Ishikawa (cell line): ENCODE measurements around the gene MTMR10.

Experiments
- CEBPB ChIP-seq: IDR thresholded peaks from 2 replicates; pipeline ENCODE4 v1.6.1; 2012
- CREB1 ChIP-seq: IDR thresholded peaks from 2 replicates; pipeline ENCODE4 v1.6.1; 2012; ENCODE audit warnings: low read depth
- EGR1 ChIP-seq: IDR thresholded peaks from 2 replicates; pipeline ENCODE4 v1.6.1; 2012
- EP300 ChIP-seq: IDR thresholded peaks from 2 replicates; pipeline ENCODE4 v1.6.1; 2012; ENCODE audit warnings: borderline replicate concordance
- FOXM1 ChIP-seq: IDR thresholded peaks from 2 replicates; pipeline ENCODE4 v1.6.1; 2012; ENCODE audit warnings: low read depth, borderline replicate concordance
- MAX ChIP-seq: IDR thresholded peaks from 2 replicates; pipeline ENCODE4 v1.6.1; 2012
- NFIC ChIP-seq: IDR thresholded peaks from 2 replicates; pipeline ENCODE4 v1.6.1; 2012
- RAD21 ChIP-seq: IDR thresholded peaks from 2 replicates; pipeline ENCODE4 v1.6.1; 2012; ENCODE audit warnings: low read depth
- REST ChIP-seq: IDR thresholded peaks from 2 replicates; pipeline ENCODE4 v1.6.1; 2012; ENCODE audit warnings: low read depth, mild to moderate bottlenecking
- TAF1 ChIP-seq: IDR thresholded peaks from 2 replicates; pipeline ENCODE4 v1.6.1; 2012; ENCODE audit warnings: low read depth, mild to moderate bottlenecking
- TCF12 ChIP-seq: IDR thresholded peaks from 2 replicates; pipeline ENCODE4 v1.6.1; 2012; ENCODE audit warnings: low read depth
- TEAD4 ChIP-seq: IDR thresholded peaks from 2 replicates; pipeline ENCODE4 v1.6.1; 2012
- USF1 ChIP-seq: IDR thresholded peaks from 2 replicates; pipeline ENCODE4 v1.6.1; 2012
- YY1 ChIP-seq: IDR thresholded peaks from 2 replicates; pipeline ENCODE4 v1.6.1; 2012; ENCODE audit warnings: low read depth
- ZBTB7A ChIP-seq: IDR thresholded peaks from 2 replicates; pipeline ENCODE4 v1.6.1; 2012; ENCODE audit warnings: low read depth

The MTMR10 gene

GRCh38 chr15:30905821-30906220 is 85.6 kb downstream of the MTMR10 start:
- TF ChIP-seq TCF12 (no peak), FOXM1 (no peak), TAF1 (no peak), NFIC (no peak), ZBTB7A (no peak), USF1 (no peak), EGR1 (no peak), CREB1 (no peak), TEAD4 (no peak), MAX (no peak), CEBPB (no peak)

GRCh38 chr15:30904812-30905211 is 86.6 kb downstream of the MTMR10 start:
- no peak for TF ChIP-seq YY1
- TF ChIP-seq MAX: no peak
- TF ChIP-seq USF1: no peak
- TF ChIP-seq TCF12: no peak
- TF ChIP-seq EP300: no peak

GRCh38 chr15:30903497-30904187 is 87.8 kb downstream of the MTMR10 start, which contains the start of gene FAN1:
TSS of gene FAN1 (plus strand) at chr15:30903915. CDS start at chr15:30904664, 749 bp downstream.
- TF ChIP-seq TEAD4 (no peak; the same call in 1 of the 2 replicates), CREB1 (no peak), USF1 (no peak; the same call in 1 of the 2 replicates), MAX (peak; percentile 95), CEBPB (no peak), EGR1 (peak; percentile 96), EP300 (no peak), NFIC (no peak), REST (no peak), TAF1 (peak; percentile 83), FOXM1 (no peak), ZBTB7A (peak; percentile 71; the same call in 1 of the 2 replicates), YY1 (peak; percentile 84), TCF12 (peak; percentile 51; the same call in 1 of the 2 replicates), RAD21 (no peak; the same call in 1 of the 2 replicates)

GRCh38 chr15:30901889-30902288 is 89.5 kb downstream of the MTMR10 start:
- TF ChIP-seq TCF12: no peak
- TF ChIP-seq RAD21: no peak
- TF ChIP-seq CEBPB: no peak
- TF ChIP-seq FOXM1: no peak
- TF ChIP-seq EGR1: no peak
- TF ChIP-seq REST: no peak
- TF ChIP-seq EP300: no peak

- no peak for TF ChIP-seq RAD21
- no peak for TF ChIP-seq MAX
- no peak for TF ChIP-seq EGR1
- no peak for TF ChIP-seq TCF12
- TF ChIP-seq FOXM1: no peak
- no peak for TF ChIP-seq CEBPB
- no peak for TF ChIP-seq TEAD4
- no peak for TF ChIP-seq ZBTB7A
- no peak for TF ChIP-seq EP300
- no peak for TF ChIP-seq CREB1
- no peak for TF ChIP-seq NFIC
- no peak for TF ChIP-seq YY1
- no peak for TF ChIP-seq REST
Measured at GRCh38 chr15:30896211-30896606, 95.2 kb downstream of the MTMR10 start.
